Calu3 (cell line): ENCODE results near the gene SLAIN1. TPM values are rescaled to one million over a fixed set of nuclear protein-coding genes. Genes with fewer than 3 reads are reported as not detected.
"Not testable (repeated sequence)": the region's sequence is repeated elsewhere in the genome, so short reads cannot be mapped to it uniquely, and the experiment has no call there.

Experiments used
- Bru-seq: library from RNA; stranded (reverse); fragments of 400-500 nt; gene quantifications from one replicate; lab custom pipeline; 2021; lab: Mats Ljungman, UMichigan
- BruChase-seq, 2 experiments: library from RNA; stranded (reverse); fragments of 400-500 nt; gene quantifications; one replicate each; lab custom pipeline; 2021; lab: Mats Ljungman, UMichigan
- BruUV-seq: library from RNA; stranded (reverse); fragments of 400-500 nt; replicated peaks from 2 replicates; lab custom pipeline; 2021; lab: Mats Ljungman, UMichigan
- CTCF ChIA-PET: fragments of 300-600 bp; sonication (Branson Sonifier 250); formaldehyde crosslinking; loops from one replicate; lab custom pipeline; 2022; ENCODE audit warnings: antibody characterized with exemption; lab: Charles Lee
- DNase-seq: peaks from one replicate; pipeline ENCODE4 v3.0.0; 2022
- H3K27ac Mint-ChIP-seq: one replicate; pipeline ENCODE4 v1.8.0; 2022; ENCODE audit warnings: mixed read lengths; ENCODE audit not compliant: unreplicated experiment
- H3K27me3 Mint-ChIP-seq: one replicate; pipeline ENCODE4 v1.8.0; 2022; ENCODE audit warnings: mixed read lengths; ENCODE audit not compliant: unreplicated experiment
- H3K36me3 Mint-ChIP-seq: one replicate; pipeline ENCODE4 v1.8.0; 2022; ENCODE audit warnings: mild to moderate bottlenecking, moderate library complexity, mixed read lengths; ENCODE audit not compliant: insufficient read depth, unreplicated experiment
- H3K4me1 Mint-ChIP-seq: one replicate; pipeline ENCODE4 v1.8.0; 2022; ENCODE audit warnings: mild to moderate bottlenecking, low read depth, mixed read lengths; ENCODE audit not compliant: unreplicated experiment
- H3K4me3 Mint-ChIP-seq: one replicate; pipeline ENCODE4 v1.8.0; 2022; ENCODE audit warnings: mild to moderate bottlenecking, low read depth, moderate library complexity, mixed read lengths; ENCODE audit not compliant: unreplicated experiment
- H3K9me3 Mint-ChIP-seq: one replicate; pipeline ENCODE4 v1.8.0; 2022; ENCODE audit warnings: low read depth, mixed read lengths; ENCODE audit not compliant: unreplicated experiment
- CTCF ChIP-seq: fragments of 200-600 bp; IDR thresholded peaks from one replicate; pipeline ENCODE4 v1.8.0; 2022; ENCODE audit warnings: antibody characterized with exemption; ENCODE audit not compliant: unreplicated experiment
- intact Hi-C: fragments of 100-400 bp; cut with micrococcal nuclease; formaldehyde crosslinking; loops from one replicate; pipeline ENCODE4 v1.10.0; 2022; ENCODE audit not compliant: unreplicated experiment
- long read RNA-seq: library from polyadenylated mRNA; stranded (forward); transcript quantifications from one replicate; pipeline ENCODE4 v2.0.0, GENCODE V29; 2022
- total RNA-seq: library from RNA; stranded (reverse); gene quantifications from 2 replicates; pipeline ENCODE4 v1.2.3, GENCODE V29; 2022

SLAIN1 gene
- total RNA-seq, result 4.1 and 4.8 TPM in 2 replicates
- Bru-seq, nascent RNA, result percentile 44 among the genes with signal in this experiment
- percentile 36 among the genes with signal in this experiment for BruChase-seq, experiment 1, labeled RNA remaining after a 6-hour chase
- BruChase-seq, experiment 2, labeled RNA remaining after a 2-hour chase, result percentile 37 among the genes with signal in this experiment
- long read RNA-seq, transcript SLAIN1-206 (7 exons, 2,855 nt), result major isoform, 6 of 11 reads
- long read RNA-seq, partial matches to known transcripts, result 0 of 11 reads
- long read RNA-seq, other reads (novel, unspliced or antisense), result 4 of 11 reads

- CTCF ChIA-PET, result no interaction called here
- Mint-ChIP-seq H3K4me3 (peak within 1 kb of the TSS; percentile 73), H3K27ac (no peak within 1 kb of the TSS), H3K27me3 (no peaks in the 10 kb centered on the region), H3K9me3 (no peaks in the 10 kb centered on the region), H3K4me1 (peaks cover 9% of the 10 kb centered on the region), H3K36me3 (peaks cover 16% of the 10 kb centered on the region)
- no peak for TF ChIP-seq CTCF
- intact Hi-C loops, result loop anchor here (5.0 kb wide), 1 partner anchor 425 kb away; no protein-coding TSS in a partner anchor
- DNase-seq, result peak; percentile 65
- no TSS peak for BruUV-seq
Measured at GRCh38 chr13:77697217-77698103, at the start of gene SLAIN1. SLAIN1 (plus strand) TSS chr13:77697687; CDS start chr13:77697914, 227 bp downstream.

DNA sequence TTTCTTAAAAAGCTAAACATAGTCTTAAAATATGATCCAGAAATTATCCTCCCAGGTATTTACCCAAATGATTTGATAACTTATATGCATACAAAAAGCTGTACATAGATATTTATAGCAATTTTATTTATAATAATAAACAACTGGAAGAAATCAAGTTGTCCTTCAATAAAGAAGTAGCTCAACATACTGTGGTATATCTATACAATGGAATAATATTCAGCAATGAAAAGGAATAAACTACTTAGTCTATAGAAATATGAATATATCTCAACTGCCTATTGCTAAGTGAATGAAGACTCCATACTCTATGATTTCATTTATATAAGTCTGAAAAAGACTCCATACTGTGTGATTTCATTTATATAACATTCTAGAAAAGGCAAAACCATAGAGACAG lies 47.1 kb upstream of the SLAIN1 start:
- H3K27ac Mint-ChIP-seq, result no peak overlapping the region
- no peaks in the 10 kb centered on the region for H3K36me3 Mint-ChIP-seq
- H3K4me3 Mint-ChIP-seq, result no peak overlapping the region
- no peak for DNase-seq
- TF ChIP-seq CTCF, result no peak
- H3K27me3 Mint-ChIP-seq, result no peaks in the 10 kb centered on the region
- intact Hi-C loops, result no loop called here
- BruUV-seq, result no TSS peak
- no peaks in the 10 kb centered on the region for H3K4me1 Mint-ChIP-seq
- no peaks in the 10 kb centered on the region for H3K9me3 Mint-ChIP-seq
- CTCF ChIA-PET, result no interaction called here

DNA sequence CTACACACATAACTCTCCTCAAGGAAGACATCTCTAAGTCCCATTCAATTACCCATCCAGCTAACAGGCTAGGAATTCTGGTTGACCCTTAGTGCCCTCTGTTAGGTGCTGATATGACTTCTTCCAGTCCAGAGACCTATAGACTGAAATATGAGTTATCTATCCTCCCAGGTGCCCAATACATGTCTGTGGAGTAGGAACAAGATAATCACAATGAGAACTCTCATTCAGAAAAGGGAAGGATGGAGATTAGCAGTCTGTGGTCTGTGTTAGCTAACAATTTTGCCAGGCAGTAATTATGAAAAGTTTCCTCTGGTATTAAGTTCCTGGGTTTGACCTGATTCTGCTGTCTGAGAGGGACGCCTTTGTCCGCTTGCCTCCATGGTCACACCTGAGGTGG lies 44.2 kb upstream of the SLAIN1 start:
- Mint-ChIP-seq H3K27ac (no peak overlapping the region), H3K4me1 (no peaks in the 10 kb centered on the region), H3K4me3 (no peak overlapping the region), H3K36me3 (no peaks in the 10 kb centered on the region), H3K27me3 (no peaks in the 10 kb centered on the region), H3K9me3 (no peaks in the 10 kb centered on the region)
- TF ChIP-seq CTCF, result no peak
- BruUV-seq, result no TSS peak
- CTCF ChIA-PET, result no interaction called here
- intact Hi-C loops, result no loop called here
- no peak for DNase-seq

- CTCF ChIA-PET, H3K27me3 Mint-ChIP-seq, intact Hi-C loops, BruUV-seq, H3K4me3 Mint-ChIP-seq, H3K4me1 Mint-ChIP-seq, H3K36me3 Mint-ChIP-seq, DNase-seq, H3K27ac Mint-ChIP-seq, H3K9me3 Mint-ChIP-seq: not testable (repeated sequence)
Measured at GRCh38 chr13:77660016-77660415, 37.5 kb upstream of the SLAIN1 start.
